CD14-positive monocyte (primary cell): ENCODE measurements around the gene LRCH4. TPM values are rescaled to one million over a fixed set of nuclear protein-coding genes. Genes with fewer than 3 reads are reported as not detected.

Source experiments
- DNase-seq, 3 donors: peaks; one replicate each; pipeline ENCODE4 v3.0.0-alpha.2; 2011 to 2022
- H2AFZ ChIP-seq: 2 replicates; pipeline ENCODE4 v1.6.0; 2012; ENCODE audit warnings: mild to moderate bottlenecking, low read depth, low read length, inconsistent platforms; ENCODE audit not compliant: insufficient read depth, poor library complexity, severe bottlenecking
- H3K27ac ChIP-seq, 2 donors: 1 replicate in 1 of 2; 2 replicates in 1 of 2; pipeline ENCODE4 v1.5.1; 2012 to 2013; ENCODE audit warnings: low read length in 2 of 2, control low read depth in 1 of 2, inconsistent platforms in 1 of 2, low read depth in 1 of 2, mild to moderate bottlenecking in 1 of 2
- H3K27me3 ChIP-seq, 2 donors: one replicate each; pipeline versions ENCODE4 v1.6.0 to v1.6.1; 2011 to 2013; ENCODE audit warnings: low read length in 2 of 2; ENCODE audit not compliant: control insufficient read depth in 2 of 2, insufficient read depth in 2 of 2
- H3K36me3 ChIP-seq, 2 donors: replicated peaks in 1 of 2; 1 replicate in 1 of 2; 2 replicates in 1 of 2; pipeline versions ENCODE4 v1.5.1 to v1.6.1; 2012 to 2013; ENCODE audit warnings: low read length in 2 of 2, control low read depth in 1 of 2, inconsistent platforms in 1 of 2, mild to moderate bottlenecking in 1 of 2; ENCODE audit not compliant: insufficient read depth in 2 of 2, control insufficient read depth in 1 of 2
- H3K4me1 ChIP-seq, 2 donors: 1 replicate in 1 of 2; 2 replicates in 1 of 2; pipeline versions ENCODE4 v1.5.1 to v1.6.1; 2012 to 2013; ENCODE audit warnings: low read length in 2 of 2, control low read depth in 1 of 2, inconsistent platforms in 1 of 2, mild to moderate bottlenecking in 1 of 2, moderate library complexity in 1 of 2; ENCODE audit not compliant: insufficient read depth in 2 of 2, control insufficient read depth in 1 of 2
- H3K4me2 ChIP-seq: replicated peaks from 2 replicates; pipeline ENCODE3; 2012; ENCODE audit warnings: low read length, moderate library complexity, mild to moderate bottlenecking; ENCODE audit not compliant: poor library complexity, severe bottlenecking; ENCODE audit errors: extremely low read depth
- H3K4me3 ChIP-seq, 3 experiments: fragments of 200-600 bp in 1 of 3; sonication (generic) in 1 of 3; replicated peaks in 1 of 3; 1 replicate in 2 of 3; 2 replicates in 1 of 3; pipeline ENCODE4 v1.5.1; 2011 to 2013; ENCODE audit warnings: low read length in 3 of 3, mild to moderate bottlenecking in 3 of 3, control low read depth in 2 of 3, low read depth in 2 of 3, inconsistent platforms in 1 of 3, moderate library complexity in 1 of 3
- H3K79me2 ChIP-seq: 2 replicates; pipeline ENCODE4 v1.6.0; 2012; ENCODE audit warnings: mild to moderate bottlenecking, control low read depth, inconsistent platforms, low read length, moderate library complexity; ENCODE audit not compliant: insufficient read depth
- H3K9ac ChIP-seq: 2 replicates; pipeline ENCODE4 v1.6.0; 2017; ENCODE audit warnings: low read length, mild to moderate bottlenecking; ENCODE audit not compliant: insufficient read depth, poor library complexity, severe bottlenecking
- H3K9me3 ChIP-seq, 2 donors: replicated peaks in 1 of 2; 1 replicate in 1 of 2; 2 replicates in 1 of 2; pipeline versions ENCODE4 v1.5.1 to v1.6.1; 2012 to 2013; ENCODE audit warnings: low read length in 2 of 2, control low read depth in 1 of 2; ENCODE audit not compliant: control insufficient read depth in 1 of 2, insufficient read depth in 1 of 2
- H4K20me1 ChIP-seq: 2 replicates; pipeline ENCODE4 v1.6.0; 2012; ENCODE audit warnings: mild to moderate bottlenecking, low read length, control low read depth, moderate library complexity; ENCODE audit not compliant: insufficient read depth
- H3K27ac Mint-ChIP-seq, 7 donors: one replicate each; pipeline ENCODE4 v1.8.0; 2020; ENCODE audit warnings: mild to moderate bottlenecking in 7 of 7, mixed read lengths in 7 of 7, moderate library complexity in 6 of 7, inconsistent platforms in 2 of 7
- H3K27me3 Mint-ChIP-seq, 3 donors: one replicate each; pipeline ENCODE4 v1.8.0; 2021 to 2022; ENCODE audit warnings: low read depth in 3 of 3, mild to moderate bottlenecking in 3 of 3, mixed read lengths in 3 of 3, moderate library complexity in 3 of 3, inconsistent platforms in 1 of 3
- H3K36me3 Mint-ChIP-seq, 2 donors: one replicate each; pipeline ENCODE4 v1.8.0; 2020; ENCODE audit warnings: mixed read lengths in 2 of 2, inconsistent platforms in 1 of 2, mild to moderate bottlenecking in 1 of 2
- H3K4me1 Mint-ChIP-seq: one replicate; pipeline ENCODE4 v1.8.0; 2020; ENCODE audit warnings: mild to moderate bottlenecking, mixed read lengths
- H3K4me3 Mint-ChIP-seq, 2 donors: one replicate each; pipeline ENCODE4 v1.8.0; 2020; ENCODE audit warnings: mild to moderate bottlenecking in 2 of 2, mixed read lengths in 2 of 2, moderate library complexity in 1 of 2
- H3K9me3 Mint-ChIP-seq, 7 donors: one replicate each; pipeline ENCODE4 v1.8.0; 2020 to 2022; ENCODE audit warnings: mixed read lengths in 7 of 7, mild to moderate bottlenecking in 6 of 7, moderate library complexity in 6 of 7, inconsistent platforms in 2 of 7
- WGBS: methylation state at CpG from one replicate; pipeline ENCODE4 v1.1.5; 2013; ENCODE audit warnings: missing lambda C conversion rate; ENCODE audit not compliant: insufficient coverage; 5-methylcytosine and 5-hydroxymethylcytosine counted together
- intact Hi-C, 2 donors: fragments of 100-400 bp; cut with micrococcal nuclease; formaldehyde crosslinking; loops; one replicate each; pipeline versions ENCODE4 v1.15.0 to v1.15.1; 2023
- polyA plus RNA-seq, 3 donors: library from polyadenylated mRNA; depleted of rRNA in 1 of 3; unstranded in 2 of 3; stranded (reverse) in 1 of 3; fragments of 300-500 nt in 2 of 3; fragments of >200 nt in 1 of 3; fragmentation: Illumina TruSeq in 2 of 3; gene quantifications; 1 replicate in 2 of 3; 2 replicates in 1 of 3; pipeline ENCODE4 v1.2.3, GENCODE V29; 2012 to 2021
- TF ChIP-seq, protein P1 (sequence below): fragments of 200-600 bp; IDR thresholded peaks from one replicate; pipeline ENCODE4 v1.8.0; 2022; ENCODE audit warnings: antibody characterized with exemption, mild to moderate bottlenecking

LRCH4 gene
- polyA plus RNA-seq, 3 donors, result 132 to 286 (median 134) TPM

DNA sequence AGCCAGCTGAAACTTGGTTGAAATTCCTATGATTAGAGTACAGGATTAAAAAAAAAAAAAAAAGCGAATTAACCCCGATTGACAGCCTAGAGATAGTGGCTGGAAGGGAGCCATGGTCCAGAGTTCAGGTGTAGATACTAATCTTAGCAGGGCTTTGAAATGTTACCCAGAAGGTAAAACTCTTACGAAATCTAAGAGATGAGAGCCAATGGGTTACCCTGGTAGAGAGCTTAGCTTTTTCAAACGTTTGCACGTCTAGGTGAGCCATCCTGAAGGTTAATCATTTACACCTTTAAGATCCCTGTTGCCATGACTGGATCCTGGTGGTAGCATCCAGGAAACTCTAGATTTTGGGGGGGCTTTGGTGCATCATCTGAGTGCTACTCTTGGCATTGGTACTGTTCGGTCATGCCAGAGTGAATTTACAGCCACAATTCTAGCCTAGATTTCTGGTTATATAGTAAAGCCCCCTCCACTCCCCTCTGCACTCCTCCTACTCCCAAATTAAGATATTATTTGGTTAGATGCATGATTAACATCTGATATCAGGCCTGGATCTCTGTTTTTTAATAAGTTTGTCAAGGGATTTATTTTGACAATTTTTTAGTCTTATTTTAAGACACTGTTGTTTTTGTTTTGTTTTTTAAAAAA is 45.7 kb downstream of the LRCH4 start:
- peak overlapping the region; percentile 96 for H2AFZ ChIP-seq
- peak overlapping the region; percentile 61 for H3K9ac ChIP-seq
- Mint-ChIP-seq H3K9me3 (peaks cover 0 to 2% (median 0%) of the 10 kb centered on the region in 7 donors), H3K4me1 (peaks cover 13% of the 10 kb centered on the region), H3K4me3 (peak overlapping the region; percentile 91 to 93), H3K27ac (no peak overlapping the region), H3K27me3 (peaks cover 0 to 5% (median 0%) of the 10 kb centered on the region in 3 donors), H3K36me3 (no peaks in the 10 kb centered on the region)
- H4K20me1 ChIP-seq, result no peaks in the 10 kb centered on the region
- no peak for DNase-seq
- WGBS, result 80% methylated on average over 3 of the region's 6 CpGs
- H3K9me3 ChIP-seq, result no peaks in the 10 kb centered on the region
- H3K27ac ChIP-seq, result no peak overlapping the region
- H3K4me3 ChIP-seq, result peak overlapping the region in 1 of 3 experiments; percentile 85
- H3K27me3 ChIP-seq, result no peaks in the 10 kb centered on the region
- peak overlapping the region; percentile 93 for H3K4me2 ChIP-seq
- H3K4me1 ChIP-seq, result peaks cover 14 to 18% of the 10 kb centered on the region in 2 donors
- H3K36me3 ChIP-seq, result no peaks in the 10 kb centered on the region
- intact Hi-C loops, result no loop called here
- TF ChIP-seq, protein P1, sequence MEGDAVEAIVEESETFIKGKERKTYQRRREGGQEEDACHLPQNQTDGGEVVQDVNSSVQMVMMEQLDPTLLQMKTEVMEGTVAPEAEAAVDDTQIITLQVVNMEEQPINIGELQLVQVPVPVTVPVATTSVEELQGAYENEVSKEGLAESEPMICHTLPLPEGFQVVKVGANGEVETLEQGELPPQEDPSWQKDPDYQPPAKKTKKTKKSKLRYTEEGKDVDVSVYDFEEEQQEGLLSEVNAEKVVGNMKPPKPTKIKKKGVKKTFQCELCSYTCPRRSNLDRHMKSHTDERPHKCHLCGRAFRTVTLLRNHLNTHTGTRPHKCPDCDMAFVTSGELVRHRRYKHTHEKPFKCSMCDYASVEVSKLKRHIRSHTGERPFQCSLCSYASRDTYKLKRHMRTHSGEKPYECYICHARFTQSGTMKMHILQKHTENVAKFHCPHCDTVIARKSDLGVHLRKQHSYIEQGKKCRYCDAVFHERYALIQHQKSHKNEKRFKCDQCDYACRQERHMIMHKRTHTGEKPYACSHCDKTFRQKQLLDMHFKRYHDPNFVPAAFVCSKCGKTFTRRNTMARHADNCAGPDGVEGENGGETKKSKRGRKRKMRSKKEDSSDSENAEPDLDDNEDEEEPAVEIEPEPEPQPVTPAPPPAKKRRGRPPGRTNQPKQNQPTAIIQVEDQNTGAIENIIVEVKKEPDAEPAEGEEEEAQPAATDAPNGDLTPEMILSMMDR, result no peak
- peaks cover 3% of the 10 kb centered on the region for H3K79me2 ChIP-seq

DNA sequence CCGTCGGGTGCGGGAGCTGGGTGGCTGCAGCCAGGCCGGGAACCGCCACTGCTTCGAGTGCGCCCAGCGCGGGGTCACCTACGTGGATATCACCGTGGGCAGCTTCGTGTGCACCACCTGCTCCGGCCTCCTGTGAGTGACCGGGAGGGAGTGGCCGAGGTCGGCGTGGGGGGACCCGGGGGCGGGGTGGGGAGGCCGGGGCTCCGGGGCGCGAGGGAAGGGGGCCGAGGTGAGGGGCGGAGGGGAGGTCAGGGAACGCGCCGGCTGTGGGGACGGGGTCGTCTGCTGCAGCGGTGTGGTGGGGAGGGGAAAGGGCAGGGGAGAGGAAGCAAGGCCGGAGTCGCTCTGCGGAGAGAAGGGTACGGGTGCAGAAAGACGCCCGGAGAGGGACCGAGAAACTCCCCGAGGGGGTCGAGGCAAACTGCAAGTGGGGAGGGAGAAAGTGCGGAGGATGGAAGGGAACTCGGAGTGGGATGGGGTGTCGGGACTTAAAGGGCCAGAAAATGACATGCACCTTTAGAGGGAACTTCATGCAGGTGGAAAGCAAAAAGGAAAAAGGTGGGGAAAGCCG is 46.4 kb downstream of the LRCH4 start:
- peaks cover 14 to 18% of the 10 kb centered on the region in 2 donors for H3K4me1 ChIP-seq

More for the DNA sequence above, 46.4 kb downstream of the LRCH4 start:
- peaks cover 13% of the 10 kb centered on the region for H3K4me1 Mint-ChIP-seq
- Histone ChIP-seq H4K20me1 (no peaks in the 10 kb centered on the region), H2AFZ (peak overlapping the region; percentile 96), H3K9ac (peak overlapping the region; percentile 61), H3K27ac (peak overlapping the region in 1 of 2 donors; percentile 48), H3K27me3 (no peaks in the 10 kb centered on the region), H3K36me3 (no peaks in the 10 kb centered on the region), H3K4me3 (peak overlapping the region; percentile 56 to 85 (median 57)), H3K9me3 (no peaks in the 10 kb centered on the region), H3K4me2 (peak overlapping the region; percentile 93), H3K79me2 (peaks cover 3% of the 10 kb centered on the region)
- H3K27me3 Mint-ChIP-seq, result peaks cover 0 to 5% (median 0%) of the 10 kb centered on the region in 3 donors
- peak in 1 of 3 donors; percentile 16 for DNase-seq
- peaks cover 0 to 2% (median 0%) of the 10 kb centered on the region in 7 donors for H3K9me3 Mint-ChIP-seq
- peak overlapping the region; percentile 91 to 96 for H3K4me3 Mint-ChIP-seq
- TF ChIP-seq, protein P1, result no peak
- peak overlapping the region in 2 of 7 donors; percentile 51 to 57 for H3K27ac Mint-ChIP-seq
- WGBS, result under 1% methylated on average over 35 of the region's 44 CpGs
- H3K36me3 Mint-ChIP-seq, result no peaks in the 10 kb centered on the region
- intact Hi-C loops, result loop anchor here in 1 of 2 donors (2.0 to 5.0 kb wide), 2 partner anchors 48 to 73 kb away; partner anchors contain the start of genes FBXO24, LRCH4 and MOSPD3
